ENCODE data around the gene ABLIM1.
A peak's percentile ranks its signal among the peaks of the same experiment; 100 is the strongest.

Gene ABLIM1

DNA sequence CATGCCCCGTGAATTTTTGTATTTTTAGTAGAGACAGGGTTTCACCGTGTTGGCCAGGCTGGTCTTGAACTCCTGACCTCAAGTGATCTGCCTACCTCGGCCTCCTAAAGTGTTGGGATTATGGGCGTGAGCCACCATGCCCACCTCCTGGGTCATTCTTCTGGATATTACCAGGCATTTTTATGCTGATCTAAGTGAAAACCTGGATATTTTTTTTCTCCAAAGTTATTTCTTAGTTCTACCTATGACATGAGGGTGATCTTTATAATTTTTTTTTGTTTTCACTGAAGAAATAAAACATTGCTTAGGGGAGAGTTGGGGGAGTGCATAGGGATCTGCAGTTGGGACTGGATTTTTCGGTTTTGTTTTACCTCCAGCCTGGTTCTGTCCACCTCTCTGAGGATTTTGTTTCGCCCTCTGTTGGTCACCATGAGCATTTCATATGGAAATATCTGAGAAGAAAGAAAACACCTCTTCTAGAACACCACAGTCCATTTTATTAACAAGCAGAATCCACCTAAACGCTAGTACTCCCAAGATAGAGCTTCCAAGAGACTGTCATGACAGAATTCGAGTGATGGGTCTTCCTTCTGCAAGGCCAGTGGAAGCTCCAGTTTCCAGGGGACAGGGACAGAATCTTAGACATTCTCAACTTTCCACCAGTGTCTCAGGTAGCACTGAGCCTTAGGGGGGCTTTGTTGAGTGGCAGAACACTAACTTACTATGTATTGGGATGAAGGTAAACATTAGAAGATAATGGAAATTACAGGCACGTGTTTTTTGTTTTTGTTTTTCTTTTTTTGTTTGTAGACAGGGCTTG, 220.4 kb downstream of the ABLIM1 start:
- H4K91ac ChIP-seq (ENCODE audit: low read length): no peak overlapping the region
- peaks cover 0 to 25% of the 10 kb centered on the region in 2 experiments for H3K27me3 ChIP-seq (ENCODE audit: control insufficient read depth in 1 of 2, insufficient read depth in 1 of 2, low read length in 2 of 2)
- H2BK5ac ChIP-seq (ENCODE audit: low read depth, low read length, poor library complexity, severe bottlenecking): no peak overlapping the region
- no peak overlapping the region for H2BK15ac ChIP-seq (ENCODE audit: low read depth, poor library complexity, severe bottlenecking)
- no peak overlapping the region for H4K8ac ChIP-seq (ENCODE audit: low read length)
- H2BK120ac ChIP-seq (ENCODE audit: low read depth, low read length): no peak overlapping the region
- no peaks in the 10 kb centered on the region for H3K79me1 ChIP-seq (replicated peaks; ENCODE audit: low read length, poor library complexity, severe bottlenecking)
- no peaks in the 10 kb centered on the region for H3K4me1 ChIP-seq (ENCODE audit: control insufficient read depth, insufficient read depth, low read depth, low read length)
- no peaks in the 10 kb centered on the region for H3K9me3 ChIP-seq (ENCODE audit: control insufficient read depth, low read length)
- H3K4ac ChIP-seq (ENCODE audit: low read depth in 1 of 2, low read length in 2 of 2): no peak overlapping the region
- H3K18ac ChIP-seq (ENCODE audit: low read depth in 1 of 2, low read length in 2 of 2): no peak overlapping the region
- WGBS: 82% methylated on average over 7 of the region's 9 CpGs
- no peak overlapping the region for H3K14ac ChIP-seq (ENCODE audit: low read length in 2 of 2)
- H2AFZ ChIP-seq (ENCODE audit: low read depth, low read length): no peak overlapping the region
- no peak overlapping the region for H3K23ac ChIP-seq (ENCODE audit: low read length in 2 of 2)
- H2AK5ac ChIP-seq (ENCODE audit: low read length, severe bottlenecking): no peak overlapping the region
- H3K9ac ChIP-seq (ENCODE audit: low read length): no peak overlapping the region
- peak; percentile 53 for DNase-seq
- H3K36me3 ChIP-seq (ENCODE audit: control insufficient read depth in 1 of 2, insufficient read depth in 2 of 2, low read depth in 1 of 2, low read length in 2 of 2): peaks cover 8 to 45% of the 10 kb centered on the region in 2 experiments
- H3K27ac ChIP-seq (ENCODE audit: low read length, poor library complexity, severe bottlenecking): no peak overlapping the region
- no peak overlapping the region for H2BK12ac ChIP-seq (ENCODE audit: low read length in 2 of 2)
- no peak overlapping the region for H3K4me3 ChIP-seq (ENCODE audit: insufficient read depth in 1 of 2, low read depth in 1 of 2, low read length in 2 of 2)
- H3K4me2 ChIP-seq (ENCODE audit: low read length, poor library complexity, severe bottlenecking): no peak overlapping the region

GRCh38 chr10:114436941-114437340, 221.1 kb downstream of the ABLIM1 start:
- 81% methylated on average over 2 of the region's 2 CpGs for WGBS
- H2AK5ac ChIP-seq (ENCODE audit: low read length, severe bottlenecking): no peak overlapping the region
- no peak overlapping the region for H4K8ac ChIP-seq (ENCODE audit: low read length)
- no peak overlapping the region for H2BK120ac ChIP-seq (ENCODE audit: low read depth, low read length)
- no peaks in the 10 kb centered on the region for H3K79me1 ChIP-seq (replicated peaks; ENCODE audit: low read length, poor library complexity, severe bottlenecking)
- no peak for DNase-seq
- H3K27me3 ChIP-seq (ENCODE audit: control insufficient read depth in 1 of 2, insufficient read depth in 1 of 2, low read length in 2 of 2): peaks cover 0 to 25% of the 10 kb centered on the region in 2 experiments
- no peak overlapping the region for H3K14ac ChIP-seq (ENCODE audit: low read length in 2 of 2)
- H2BK12ac ChIP-seq (ENCODE audit: low read length in 2 of 2): no peak overlapping the region
- H3K4me3 ChIP-seq (ENCODE audit: insufficient read depth in 1 of 2, low read depth in 1 of 2, low read length in 2 of 2): no peak overlapping the region
- H3K4me1 ChIP-seq (ENCODE audit: control insufficient read depth, insufficient read depth, low read depth, low read length): no peaks in the 10 kb centered on the region
- H2BK15ac ChIP-seq (ENCODE audit: low read depth, poor library complexity, severe bottlenecking): no peak overlapping the region
- no peak overlapping the region for H3K18ac ChIP-seq (ENCODE audit: low read depth in 1 of 2, low read length in 2 of 2)
- H3K27ac ChIP-seq (ENCODE audit: low read length, poor library complexity, severe bottlenecking): no peak overlapping the region
- H2AFZ ChIP-seq (ENCODE audit: low read depth, low read length): no peak overlapping the region
- peaks cover 8 to 43% of the 10 kb centered on the region in 2 experiments for H3K36me3 ChIP-seq (ENCODE audit: control insufficient read depth in 1 of 2, insufficient read depth in 2 of 2, low read depth in 1 of 2, low read length in 2 of 2)
- no peak overlapping the region for H3K4me2 ChIP-seq (ENCODE audit: low read length, poor library complexity, severe bottlenecking)
- H3K4ac ChIP-seq (ENCODE audit: low read depth in 1 of 2, low read length in 2 of 2): no peak overlapping the region
- no peak overlapping the region for H4K91ac ChIP-seq (ENCODE audit: low read length)
- no peaks in the 10 kb centered on the region for H3K9me3 ChIP-seq (ENCODE audit: control insufficient read depth, low read length)
- H3K9ac ChIP-seq (ENCODE audit: low read length): no peak overlapping the region
- no peak overlapping the region for H3K23ac ChIP-seq (ENCODE audit: low read length in 2 of 2)
- no peak overlapping the region for H2BK5ac ChIP-seq (ENCODE audit: low read depth, low read length, poor library complexity, severe bottlenecking)

- Histone ChIP-seq H3K4me3 (ENCODE audit: insufficient read depth in 1 of 2, low read depth in 1 of 2, low read length in 2 of 2) (no peak overlapping the region), H3K27me3 (ENCODE audit: control insufficient read depth in 1 of 2, insufficient read depth in 1 of 2, low read length in 2 of 2) (peaks cover 0 to 48% of the 10 kb centered on the region in 2 experiments), H2AK5ac (ENCODE audit: low read length, severe bottlenecking) (no peak overlapping the region), H2BK12ac (ENCODE audit: low read length in 2 of 2) (no peak overlapping the region), H3K4ac (ENCODE audit: low read depth in 1 of 2, low read length in 2 of 2) (no peak overlapping the region), H2BK15ac (ENCODE audit: low read depth, poor library complexity, severe bottlenecking) (no peak overlapping the region), H3K4me1 (ENCODE audit: control insufficient read depth, insufficient read depth, low read depth, low read length) (peaks cover 1% of the 10 kb centered on the region), H3K23ac (ENCODE audit: low read length in 2 of 2) (no peak overlapping the region), H3K27ac (ENCODE audit: low read length, poor library complexity, severe bottlenecking) (no peak overlapping the region), H3K9ac (ENCODE audit: low read length) (no peak overlapping the region), H3K36me3 (ENCODE audit: control insufficient read depth in 1 of 2, insufficient read depth in 2 of 2, low read depth in 1 of 2, low read length in 2 of 2) (peaks cover 0 to 27% of the 10 kb centered on the region in 2 experiments), H3K4me2 (ENCODE audit: low read length, poor library complexity, severe bottlenecking) (no peak overlapping the region), H4K91ac (ENCODE audit: low read length) (no peak overlapping the region), H4K8ac (ENCODE audit: low read length) (no peak overlapping the region), H3K18ac (ENCODE audit: low read depth in 1 of 2, low read length in 2 of 2) (no peak overlapping the region), H3K79me1 (replicated peaks; ENCODE audit: low read length, poor library complexity, severe bottlenecking) (no peaks in the 10 kb centered on the region), H3K14ac (ENCODE audit: low read length in 2 of 2) (no peak overlapping the region), H3K9me3 (ENCODE audit: control insufficient read depth, low read length) (no peaks in the 10 kb centered on the region), H2BK120ac (ENCODE audit: low read depth, low read length) (no peak overlapping the region), H2BK5ac (ENCODE audit: low read depth, low read length, poor library complexity, severe bottlenecking) (no peak overlapping the region), H2AFZ (ENCODE audit: low read depth, low read length) (no peak overlapping the region)
- peak; percentile 59 for DNase-seq
- 82% methylated on average over 3 of the region's 4 CpGs for WGBS
Observed at GRCh38 chr10:114432566-114433093, 225.4 kb downstream of the ABLIM1 start.

DNA sequence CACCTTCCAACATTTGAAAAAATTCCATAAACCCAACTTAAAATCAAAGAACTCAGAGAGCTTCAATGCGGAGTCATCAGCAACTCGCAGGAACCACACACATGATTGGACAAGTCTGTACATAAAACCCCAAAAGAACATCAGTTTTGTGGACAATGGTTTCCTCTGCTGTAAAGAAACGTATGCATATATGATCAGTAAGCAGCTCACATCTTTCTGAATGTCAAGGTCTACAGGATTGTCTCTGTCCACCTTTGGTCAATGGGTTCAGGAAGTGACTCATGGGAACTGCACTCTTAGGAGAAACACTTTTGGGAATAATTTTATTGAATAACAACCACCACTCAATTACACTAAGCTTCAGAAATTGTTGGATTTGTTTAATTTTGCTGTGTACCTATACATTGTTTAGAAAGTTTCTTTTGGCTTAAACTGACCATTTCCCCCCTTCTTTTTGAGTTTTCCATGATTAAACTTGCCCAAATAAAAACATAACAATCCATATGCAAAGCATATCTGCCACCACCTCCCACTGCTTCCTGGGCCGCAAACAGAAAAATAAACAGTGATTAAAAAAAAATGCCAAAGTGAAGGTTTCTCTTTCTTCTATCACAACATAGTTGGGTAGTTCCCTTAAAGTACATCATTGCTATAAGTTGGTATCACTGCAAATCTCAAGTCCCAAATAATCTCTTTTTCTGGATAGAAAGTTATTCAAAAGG, 226.5 kb downstream of the ABLIM1 start:
- Histone ChIP-seq H2AFZ (ENCODE audit: low read depth, low read length) (no peak overlapping the region), H3K14ac (ENCODE audit: low read length in 2 of 2) (no peak overlapping the region), H3K4me3 (ENCODE audit: insufficient read depth in 1 of 2, low read depth in 1 of 2, low read length in 2 of 2) (no peak overlapping the region), H3K9ac (ENCODE audit: low read length) (no peak overlapping the region), H2AK5ac (ENCODE audit: low read length, severe bottlenecking) (no peak overlapping the region), H4K91ac (ENCODE audit: low read length) (no peak overlapping the region), H3K4ac (ENCODE audit: low read depth in 1 of 2, low read length in 2 of 2) (no peak overlapping the region), H3K4me1 (ENCODE audit: control insufficient read depth, insufficient read depth, low read depth, low read length) (peaks cover 1% of the 10 kb centered on the region), H3K9me3 (ENCODE audit: control insufficient read depth, low read length) (no peaks in the 10 kb centered on the region), H3K79me1 (replicated peaks; ENCODE audit: low read length, poor library complexity, severe bottlenecking) (no peaks in the 10 kb centered on the region), H3K23ac (ENCODE audit: low read length in 2 of 2) (no peak overlapping the region), H4K8ac (ENCODE audit: low read length) (no peak overlapping the region), H2BK5ac (ENCODE audit: low read depth, low read length, poor library complexity, severe bottlenecking) (no peak overlapping the region), H3K36me3 (ENCODE audit: control insufficient read depth in 1 of 2, insufficient read depth in 2 of 2, low read depth in 1 of 2, low read length in 2 of 2) (peaks cover 0 to 27% of the 10 kb centered on the region in 2 experiments), H2BK120ac (ENCODE audit: low read depth, low read length) (no peak overlapping the region), H2BK15ac (ENCODE audit: low read depth, poor library complexity, severe bottlenecking) (no peak overlapping the region), H3K27me3 (ENCODE audit: control insufficient read depth in 1 of 2, insufficient read depth in 1 of 2, low read length in 2 of 2) (peaks cover 0 to 52% of the 10 kb centered on the region in 2 experiments), H3K27ac (ENCODE audit: low read length, poor library complexity, severe bottlenecking) (no peak overlapping the region), H3K18ac (ENCODE audit: low read depth in 1 of 2, low read length in 2 of 2) (no peak overlapping the region), H3K4me2 (ENCODE audit: low read length, poor library complexity, severe bottlenecking) (no peak overlapping the region), H2BK12ac (ENCODE audit: low read length in 2 of 2) (no peak overlapping the region)
- WGBS: 85% methylated on average over 3 of the region's 4 CpGs
- DNase-seq: peak; percentile 6

Measured in mesenchymal stem cell (in vitro differentiated cells and primary cell).